ENCODE data around the gene STIM1.
"Not testable (repeated sequence)": the region's sequence is repeated elsewhere in the genome, so short reads cannot be mapped to it uniquely, and the experiment has no call there.

STIM1 gene

GRCh38 chr11:4016602-4017001, 161.1 kb downstream of the STIM1 start:
- in situ Hi-C loops (cut with MboI; ENCODE audit: low sequenced_read_pairs): not testable (repeated sequence)

DNA sequence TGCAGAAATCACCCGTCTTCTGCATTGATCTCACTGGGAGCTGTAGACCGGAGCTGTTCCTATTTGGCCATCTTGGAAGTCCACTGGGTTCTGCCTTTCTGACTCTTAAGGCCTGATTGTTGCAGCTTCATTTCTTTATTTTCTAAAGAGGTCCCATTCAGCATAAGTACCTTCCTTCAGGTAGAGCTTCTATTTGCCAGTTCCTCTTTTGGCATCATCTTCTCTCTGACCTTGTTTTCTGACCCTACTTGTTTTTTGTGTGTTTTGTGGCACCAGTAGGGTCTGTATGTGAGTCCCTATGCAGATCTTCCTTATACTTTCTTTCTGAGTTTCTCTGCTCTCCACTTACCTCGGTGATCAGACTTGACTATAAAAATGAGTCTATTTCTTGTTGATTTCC, 161.7 kb downstream of the STIM1 start:
- in situ Hi-C loops (cut with MboI; ENCODE audit: low sequenced_read_pairs): no loop called here

- in situ Hi-C loops (cut with MboI; ENCODE audit: low sequenced_read_pairs): no loop called here
Observed at GRCh38 chr11:4018641-4019040, 163.2 kb downstream of the STIM1 start.

DNA sequence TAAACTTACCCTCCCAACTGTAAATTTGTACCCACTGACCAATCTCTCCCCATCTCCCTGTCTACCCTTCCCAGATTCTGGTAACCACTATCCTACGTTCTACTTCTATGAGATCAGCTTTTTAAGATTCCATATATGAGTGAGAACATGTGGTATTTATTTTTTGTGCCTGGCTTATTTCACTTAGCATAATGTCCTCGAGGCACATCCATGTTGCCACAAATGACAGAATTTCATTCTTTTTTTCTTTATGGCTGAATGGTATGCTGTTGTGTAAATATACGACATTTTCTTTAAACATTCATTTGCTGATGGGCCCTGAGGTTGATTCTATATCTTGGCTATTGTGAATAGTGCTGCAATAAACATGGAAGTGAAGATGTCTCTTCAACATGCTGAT, 164.4 kb downstream of the STIM1 start:
- in situ Hi-C loops (cut with MboI; ENCODE audit: low sequenced_read_pairs): no loop called here

GRCh38 chr11:4022669-4023068, 167.2 kb downstream of the STIM1 start:
- in situ Hi-C loops (cut with MboI; ENCODE audit: low sequenced_read_pairs): no loop called here

DNA sequence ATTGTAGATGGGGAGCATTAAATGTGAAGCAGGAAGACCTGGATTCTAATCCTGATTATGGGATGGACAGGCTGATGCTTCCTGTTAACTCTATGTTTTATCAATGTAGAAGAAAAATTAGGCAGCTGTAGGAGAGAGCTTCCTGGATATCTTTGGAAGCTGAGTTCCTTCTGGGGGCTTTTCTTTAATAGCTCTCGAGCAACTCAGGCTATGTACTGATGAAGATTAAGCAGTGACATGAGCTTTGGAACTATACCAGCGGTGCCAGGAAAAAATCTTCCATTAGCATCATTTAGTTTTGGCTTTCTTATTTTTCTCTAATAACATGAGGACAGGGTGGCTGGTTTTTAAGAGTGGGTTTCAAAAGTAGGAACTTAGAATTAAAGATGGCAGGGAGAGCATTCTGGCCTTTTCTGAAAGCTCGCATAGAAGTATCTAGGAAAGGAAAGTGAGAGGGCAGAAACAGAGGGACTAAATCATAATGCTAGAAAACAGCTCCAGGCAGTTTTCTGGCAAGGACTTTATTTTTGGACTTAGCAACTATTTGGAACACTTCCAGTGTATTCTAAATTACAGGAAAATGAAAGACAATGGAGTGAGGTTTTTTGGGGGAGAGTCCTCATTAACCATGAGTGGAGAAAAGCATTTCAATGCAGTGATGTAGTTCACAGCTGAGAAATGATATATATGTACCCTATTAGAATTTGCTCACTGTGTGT, 169.9 kb downstream of the STIM1 start:
- in situ Hi-C loops (cut with MboI; ENCODE audit: low sequenced_read_pairs): no loop called here

DNA sequence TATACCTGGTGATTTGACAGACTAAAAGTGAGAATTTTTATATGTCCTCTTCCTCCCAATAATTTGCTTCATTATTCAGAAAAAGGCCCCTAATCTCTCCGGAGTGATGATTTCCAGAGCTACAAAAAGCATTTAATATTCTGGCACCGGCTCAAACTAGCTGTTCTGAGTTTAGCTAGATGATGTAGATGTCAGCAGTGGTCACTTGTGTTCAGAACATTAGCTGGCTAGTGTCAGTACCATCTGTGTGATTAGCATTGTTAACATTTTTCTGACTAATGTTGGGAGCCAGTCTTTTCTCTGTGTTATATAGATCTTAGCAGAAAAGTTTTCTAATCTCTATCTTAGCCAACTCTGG, 170.5 kb downstream of the STIM1 start:
- in situ Hi-C loops (cut with MboI; ENCODE audit: low sequenced_read_pairs): no loop called here

DNA sequence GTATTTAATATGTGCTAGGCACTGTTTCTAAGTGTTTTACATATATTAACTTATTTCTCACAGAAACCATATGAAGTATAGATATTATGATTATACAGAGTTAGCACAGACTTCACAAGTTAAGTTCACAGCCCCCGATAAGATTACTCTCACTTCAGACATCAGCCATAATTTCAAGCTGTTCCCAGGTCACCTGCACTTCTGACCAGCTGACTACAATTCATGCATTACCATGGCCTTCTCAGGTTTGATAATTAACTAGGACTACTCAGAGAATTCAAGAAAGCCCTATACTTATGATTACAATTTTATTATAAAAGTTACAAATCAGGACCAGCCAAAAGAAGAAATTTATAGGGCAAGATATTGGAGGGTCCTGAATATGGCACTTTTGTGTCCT, 170.9 kb downstream of the STIM1 start:
- in situ Hi-C loops (cut with MboI; ENCODE audit: low sequenced_read_pairs): no loop called here

GRCh38 chr11:4027746-4028145, 172.3 kb downstream of the STIM1 start:
- in situ Hi-C loops (cut with MboI; ENCODE audit: low sequenced_read_pairs): no loop called here

GRCh38 chr11:4030197-4030596, 174.7 kb downstream of the STIM1 start:
- in situ Hi-C loops (cut with MboI; ENCODE audit: low sequenced_read_pairs): no loop called here

- in situ Hi-C loops (cut with MboI; ENCODE audit: low sequenced_read_pairs): no loop called here
Observed at GRCh38 chr11:4032097-4032496, 176.6 kb downstream of the STIM1 start.

GRCh38 chr11:4035985-4036384, 180.5 kb downstream of the STIM1 start:
- in situ Hi-C loops (cut with MboI; ENCODE audit: low sequenced_read_pairs): no loop called here

DNA sequence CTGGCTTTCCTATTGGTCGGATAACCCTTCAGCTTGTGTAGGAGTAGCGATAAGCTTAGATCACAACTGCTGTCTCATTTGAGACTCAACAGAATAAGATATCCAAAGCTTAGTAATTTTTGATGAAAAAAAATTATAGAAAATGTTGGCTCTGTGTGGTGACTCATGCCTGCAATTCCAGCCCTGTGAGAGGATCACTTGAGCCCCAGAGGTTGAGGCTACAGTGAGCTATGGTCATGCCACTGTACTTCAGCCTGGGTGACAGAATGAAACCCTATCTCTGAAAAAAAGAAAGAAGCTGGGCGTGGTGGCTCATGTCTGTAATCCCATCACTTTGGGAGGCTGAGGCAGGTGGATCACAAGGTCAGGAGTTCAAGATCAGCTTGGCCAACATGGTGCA, 183.5 kb downstream of the STIM1 start:
- in situ Hi-C loops (cut with MboI; ENCODE audit: low sequenced_read_pairs): no loop called here

GRCh38 chr11:4040461-4040860, 185.0 kb downstream of the STIM1 start:
- in situ Hi-C loops (cut with MboI; ENCODE audit: low sequenced_read_pairs): no loop called here

- in situ Hi-C loops (cut with MboI; ENCODE audit: low sequenced_read_pairs): no loop called here
Observed at GRCh38 chr11:4041731-4042391, 186.4 kb downstream of the STIM1 start.

GRCh38 chr11:4044976-4045646, 189.6 kb downstream of the STIM1 start:
- in situ Hi-C loops (cut with MboI; ENCODE audit: low sequenced_read_pairs): no loop called here

DNA sequence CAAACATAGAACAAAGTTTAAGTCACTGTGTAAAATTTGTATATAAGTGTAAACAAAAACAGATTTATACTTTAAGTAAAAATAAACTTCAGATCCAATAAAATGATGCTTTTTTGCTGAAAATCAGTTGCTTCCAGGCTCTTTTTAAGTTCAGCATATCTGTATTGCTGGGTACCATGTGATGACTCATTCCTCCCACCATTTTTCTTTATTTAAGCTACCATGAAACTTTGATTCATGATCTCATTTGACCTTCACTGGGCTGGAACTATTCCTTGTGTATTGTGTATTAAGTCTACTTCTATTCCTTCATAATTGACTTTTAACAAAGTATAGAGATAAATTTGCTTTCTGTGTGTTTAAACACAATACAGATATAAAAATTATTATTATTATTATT, 192.9 kb downstream of the STIM1 start:
- in situ Hi-C loops (cut with MboI; ENCODE audit: low sequenced_read_pairs): no loop called here

GRCh38 chr11:4049006-4049405, 193.5 kb downstream of the STIM1 start:
- in situ Hi-C loops (cut with MboI; ENCODE audit: low sequenced_read_pairs): no loop called here

- in situ Hi-C loops (cut with MboI; ENCODE audit: low sequenced_read_pairs): no loop called here
Observed at GRCh38 chr11:4050138-4050537, 194.7 kb downstream of the STIM1 start.

DNA sequence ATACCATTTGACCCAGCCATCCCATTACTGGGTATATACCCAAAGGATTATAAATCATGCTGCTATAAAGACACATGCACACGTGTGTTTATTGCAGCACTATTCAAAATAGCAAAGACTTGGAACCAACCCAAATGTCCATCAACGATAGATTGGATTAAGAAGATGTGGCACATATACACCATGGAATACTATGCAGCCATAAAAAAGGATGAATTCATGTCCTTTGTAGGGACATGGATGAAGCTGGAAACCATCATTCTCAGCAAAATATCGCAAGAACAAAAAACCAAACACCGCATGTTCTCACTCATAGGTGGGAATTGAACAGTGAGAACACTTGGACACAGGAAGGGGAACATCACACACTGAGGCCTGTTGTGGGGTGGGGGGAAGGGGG, 197.7 kb downstream of the STIM1 start:
- in situ Hi-C loops (cut with MboI; ENCODE audit: low sequenced_read_pairs): not testable (repeated sequence)

GRCh38 chr11:4054643-4055042, 199.2 kb downstream of the STIM1 start:
- in situ Hi-C loops (cut with MboI; ENCODE audit: low sequenced_read_pairs): no loop called here

- in situ Hi-C loops (cut with MboI; ENCODE audit: low sequenced_read_pairs): no loop called here
Observed at GRCh38 chr11:4059424-4059823, 204.0 kb downstream of the STIM1 start.
